ENCODE results near the gene CTU2.

DNA sequence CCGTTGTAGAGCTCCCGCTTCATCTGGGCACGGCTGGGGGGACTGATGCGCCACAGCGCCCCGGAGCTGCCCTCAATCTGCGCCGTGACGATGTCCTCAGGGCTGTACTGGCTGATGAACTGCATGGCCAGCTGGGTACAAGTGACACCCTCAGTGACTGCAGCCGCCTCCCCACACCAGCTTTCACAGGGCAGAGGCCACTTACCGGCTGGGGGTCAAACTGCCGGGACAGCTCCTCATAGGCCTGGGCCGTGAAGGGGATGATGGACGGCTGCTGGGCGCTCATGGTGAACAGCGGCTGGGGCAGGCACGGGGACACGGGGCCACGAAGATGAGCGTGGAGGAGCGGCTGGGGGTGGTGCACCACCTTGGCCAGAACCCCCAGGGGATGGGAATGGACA is 10.3 kb downstream of the CTU2 start:
- TF ChIP-seq, protein P1, sequence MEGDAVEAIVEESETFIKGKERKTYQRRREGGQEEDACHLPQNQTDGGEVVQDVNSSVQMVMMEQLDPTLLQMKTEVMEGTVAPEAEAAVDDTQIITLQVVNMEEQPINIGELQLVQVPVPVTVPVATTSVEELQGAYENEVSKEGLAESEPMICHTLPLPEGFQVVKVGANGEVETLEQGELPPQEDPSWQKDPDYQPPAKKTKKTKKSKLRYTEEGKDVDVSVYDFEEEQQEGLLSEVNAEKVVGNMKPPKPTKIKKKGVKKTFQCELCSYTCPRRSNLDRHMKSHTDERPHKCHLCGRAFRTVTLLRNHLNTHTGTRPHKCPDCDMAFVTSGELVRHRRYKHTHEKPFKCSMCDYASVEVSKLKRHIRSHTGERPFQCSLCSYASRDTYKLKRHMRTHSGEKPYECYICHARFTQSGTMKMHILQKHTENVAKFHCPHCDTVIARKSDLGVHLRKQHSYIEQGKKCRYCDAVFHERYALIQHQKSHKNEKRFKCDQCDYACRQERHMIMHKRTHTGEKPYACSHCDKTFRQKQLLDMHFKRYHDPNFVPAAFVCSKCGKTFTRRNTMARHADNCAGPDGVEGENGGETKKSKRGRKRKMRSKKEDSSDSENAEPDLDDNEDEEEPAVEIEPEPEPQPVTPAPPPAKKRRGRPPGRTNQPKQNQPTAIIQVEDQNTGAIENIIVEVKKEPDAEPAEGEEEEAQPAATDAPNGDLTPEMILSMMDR (IDR thresholded peaks at IDR 0.05): no peak
- no peak for TF ChIP-seq POLR2A (IDR thresholded peaks at IDR 0.05)
